Measurements from ENCODE around the gene CACFD1. TPM values are rescaled to one million over a fixed set of nuclear protein-coding genes. Genes with fewer than 3 reads are reported as not detected.

Gene CACFD1
- total RNA-seq, 1 experiment from 2014 or later, result 7.5 TPM

DNA sequence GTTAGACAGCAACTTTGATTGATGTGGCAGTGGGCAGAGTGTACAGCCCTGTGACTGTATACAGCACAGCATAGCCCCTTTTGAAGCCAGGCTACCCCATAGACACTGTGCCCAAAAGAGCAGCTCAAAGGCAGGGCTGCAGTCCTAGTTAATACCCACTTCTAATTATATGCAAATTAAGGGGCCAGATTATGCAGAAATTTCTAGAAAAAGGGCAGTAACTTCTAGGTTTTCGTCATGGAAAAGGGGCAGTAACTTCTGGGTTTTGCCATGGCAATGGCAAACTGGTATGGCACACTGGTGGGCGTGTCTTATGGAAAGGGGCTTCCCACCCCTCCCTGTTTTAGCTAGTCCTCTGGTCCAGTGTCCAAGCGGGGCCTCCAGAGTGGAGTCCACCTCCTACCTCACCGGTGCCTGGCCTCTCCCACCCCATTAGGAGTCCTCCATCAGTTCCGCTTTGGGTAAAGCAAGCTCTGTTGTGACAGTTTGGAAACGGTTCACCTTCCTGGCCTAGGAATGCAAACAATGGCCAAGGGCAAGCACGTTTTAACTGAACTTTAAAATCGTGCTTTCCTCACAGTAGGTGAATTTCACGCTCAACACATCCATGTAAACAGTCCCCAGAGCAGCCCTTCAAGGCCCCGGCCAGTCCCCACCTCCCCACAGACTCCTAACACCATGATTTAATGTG is 32.0 kb upstream of the CACFD1 start:
- no peak overlapping the region for H3K4me2 ChIP-seq (ENCODE audit: low read length)
- no peak for TF ChIP-seq EZH2phosphoT487 (IDR thresholded peaks at IDR 0.05; ENCODE audit: borderline replicate concordance, low read length)
- TF ChIP-seq EZH2 (IDR thresholded peaks at IDR 0.05; ENCODE audit: low read length, unreplicated experiment), result no peak
- TF ChIP-seq, protein P1, sequence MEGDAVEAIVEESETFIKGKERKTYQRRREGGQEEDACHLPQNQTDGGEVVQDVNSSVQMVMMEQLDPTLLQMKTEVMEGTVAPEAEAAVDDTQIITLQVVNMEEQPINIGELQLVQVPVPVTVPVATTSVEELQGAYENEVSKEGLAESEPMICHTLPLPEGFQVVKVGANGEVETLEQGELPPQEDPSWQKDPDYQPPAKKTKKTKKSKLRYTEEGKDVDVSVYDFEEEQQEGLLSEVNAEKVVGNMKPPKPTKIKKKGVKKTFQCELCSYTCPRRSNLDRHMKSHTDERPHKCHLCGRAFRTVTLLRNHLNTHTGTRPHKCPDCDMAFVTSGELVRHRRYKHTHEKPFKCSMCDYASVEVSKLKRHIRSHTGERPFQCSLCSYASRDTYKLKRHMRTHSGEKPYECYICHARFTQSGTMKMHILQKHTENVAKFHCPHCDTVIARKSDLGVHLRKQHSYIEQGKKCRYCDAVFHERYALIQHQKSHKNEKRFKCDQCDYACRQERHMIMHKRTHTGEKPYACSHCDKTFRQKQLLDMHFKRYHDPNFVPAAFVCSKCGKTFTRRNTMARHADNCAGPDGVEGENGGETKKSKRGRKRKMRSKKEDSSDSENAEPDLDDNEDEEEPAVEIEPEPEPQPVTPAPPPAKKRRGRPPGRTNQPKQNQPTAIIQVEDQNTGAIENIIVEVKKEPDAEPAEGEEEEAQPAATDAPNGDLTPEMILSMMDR (conservative IDR thresholded peaks at IDR 0.05; ENCODE audit: low read depth, low read length), result no peak
- POLR2A ChIA-PET (ENCODE audit: unreplicated experiment), result interaction anchor here (0.7 kb wide), 1 partner anchor 15 kb away, joined by 3 read pairs; no protein-coding TSS in a partner anchor

DNA sequence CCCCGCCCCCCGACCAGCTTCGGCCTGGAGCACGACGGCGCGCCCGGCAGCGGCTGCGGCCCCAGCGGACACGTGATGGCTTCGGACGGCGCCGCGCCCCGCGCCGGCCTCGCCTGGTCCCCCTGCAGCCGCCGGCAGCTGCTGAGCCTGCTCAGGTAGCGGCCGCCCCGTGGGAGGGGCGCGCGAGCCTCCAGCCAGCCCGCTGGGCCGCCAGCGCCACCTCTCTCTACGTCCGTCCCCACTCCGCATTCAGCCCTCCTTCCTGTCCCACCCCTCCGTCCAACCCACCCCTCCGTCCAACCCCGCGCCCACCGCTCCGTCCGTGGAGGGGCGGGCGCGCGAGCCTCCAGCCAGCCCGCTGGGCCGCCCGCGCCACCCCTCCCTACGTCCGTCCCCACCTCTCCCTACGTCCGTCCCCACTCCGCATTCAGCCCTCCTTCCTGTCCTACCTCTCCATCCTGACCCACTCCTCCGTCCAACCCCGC is 31.1 kb upstream of the CACFD1 start:
- no peak overlapping the region for H3K27ac ChIP-seq (ENCODE audit: low read length)
- no peak overlapping the region for H3K4me2 ChIP-seq (ENCODE audit: low read length)
- no peaks in the 10 kb centered on the region for H3K9me2 ChIP-seq (replicated peaks; ENCODE audit: low read length)
- no peaks in the 10 kb centered on the region for H4K20me1 ChIP-seq (ENCODE audit: low read length)
- DNase-seq (no peak), ATAC-seq (no peak)
- ChIA-PET POLR2A (ENCODE audit: unreplicated experiment) (no interaction called here), CTCF (no interaction called here)
- H2AFZ ChIP-seq (ENCODE audit: low read length), result no peak overlapping the region
- TF ChIP-seq EZH2phosphoT487 (IDR thresholded peaks at IDR 0.05; ENCODE audit: borderline replicate concordance, low read length), result no peak
- no TSS peak for BruUV-seq (replicated peaks)
- H3K36me3 ChIP-seq (ENCODE audit: low read depth, low read length), result no peaks in the 10 kb centered on the region
- H3K4me1 ChIP-seq (ENCODE audit: insufficient read depth, low read length), result no peaks in the 10 kb centered on the region
- H3F3A ChIP-seq (ENCODE audit: low read length, unreplicated experiment), result no peaks in the 10 kb centered on the region
- H3K27me3 ChIP-seq (ENCODE audit: low read length), result no peaks in the 10 kb centered on the region
- H3K4me3 ChIP-seq (ENCODE audit: low read length), result no peak overlapping the region
- H3K9me3 ChIP-seq (ENCODE audit: low read length), result no peaks in the 10 kb centered on the region
- H3K9ac ChIP-seq (ENCODE audit: low read length), result no peak overlapping the region
- H3K79me2 ChIP-seq (ENCODE audit: low read length), result no peaks in the 10 kb centered on the region
- intact Hi-C loops (cut with micrococcal nuclease), result no loop called here

More for the DNA sequence above, 32.0 kb upstream of the CACFD1 start:
- Histone ChIP-seq H3K4me1 (ENCODE audit: insufficient read depth, low read length) (no peaks in the 10 kb centered on the region), H3K27me3 (ENCODE audit: low read length) (no peaks in the 10 kb centered on the region), H3K4me3 (ENCODE audit: low read length) (no peak overlapping the region), H3K79me2 (ENCODE audit: low read length) (no peaks in the 10 kb centered on the region), H3K27ac (ENCODE audit: low read length) (no peak overlapping the region), H3K36me3 (ENCODE audit: low read depth, low read length) (no peaks in the 10 kb centered on the region), H3F3A (ENCODE audit: low read length, unreplicated experiment) (no peaks in the 10 kb centered on the region), H4K20me1 (ENCODE audit: low read length) (no peaks in the 10 kb centered on the region), H3K9ac (ENCODE audit: low read length) (no peak overlapping the region), H2AFZ (ENCODE audit: low read length) (no peak overlapping the region), H3K9me2 (replicated peaks; ENCODE audit: low read length) (no peaks in the 10 kb centered on the region), H3K9me3 (ENCODE audit: low read length) (no peaks in the 10 kb centered on the region)
- no TSS peak for BruUV-seq (replicated peaks)
- ATAC-seq (no peak), DNase-seq (no peak)
- CTCF ChIA-PET, result no interaction called here
- intact Hi-C loops (cut with micrococcal nuclease), result no loop called here

DNA sequence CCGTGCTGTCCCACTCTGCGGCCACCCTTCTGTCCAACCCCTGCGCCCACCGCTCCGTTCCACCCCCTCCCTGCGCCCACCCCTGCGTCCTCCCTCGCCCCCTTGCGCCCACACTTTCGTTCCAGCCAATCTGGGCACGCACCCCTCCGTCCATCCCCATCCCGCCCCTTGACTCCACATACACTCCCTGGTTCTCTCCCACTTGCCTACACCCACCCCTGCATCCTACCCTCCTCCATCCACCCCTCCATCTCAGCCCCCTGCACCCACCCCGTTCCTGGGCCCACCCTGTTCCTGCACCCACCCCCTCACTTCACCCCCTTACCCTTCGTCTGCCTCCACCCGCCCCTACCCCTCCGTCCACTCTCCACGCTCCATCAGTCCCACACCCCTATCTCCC is 30.6 kb upstream of the CACFD1 start:
- intact Hi-C loops (cut with micrococcal nuclease), result no loop called here

More for the DNA sequence above, 30.6 kb upstream of the CACFD1 start:
- ChIA-PET CTCF (no interaction called here), POLR2A (ENCODE audit: unreplicated experiment) (no interaction called here)
- Histone ChIP-seq H3K27me3 (ENCODE audit: low read length) (no peaks in the 10 kb centered on the region), H3F3A (ENCODE audit: low read length, unreplicated experiment) (no peaks in the 10 kb centered on the region), H3K79me2 (ENCODE audit: low read length) (no peaks in the 10 kb centered on the region), H2AFZ (ENCODE audit: low read length) (no peak overlapping the region), H3K9me2 (replicated peaks; ENCODE audit: low read length) (no peaks in the 10 kb centered on the region), H4K20me1 (ENCODE audit: low read length) (no peaks in the 10 kb centered on the region), H3K9ac (ENCODE audit: low read length) (no peak overlapping the region), H3K27ac (ENCODE audit: low read length) (no peak overlapping the region), H3K36me3 (ENCODE audit: low read depth, low read length) (no peaks in the 10 kb centered on the region), H3K4me3 (ENCODE audit: low read length) (no peak overlapping the region), H3K4me1 (ENCODE audit: insufficient read depth, low read length) (no peaks in the 10 kb centered on the region), H3K4me2 (ENCODE audit: low read length) (no peak overlapping the region), H3K9me3 (ENCODE audit: low read length) (no peaks in the 10 kb centered on the region)
- no peak for DNase-seq
- no TSS peak for BruUV-seq (replicated peaks)
- ATAC-seq, result no peak
- TF ChIP-seq, protein P1 (conservative IDR thresholded peaks at IDR 0.05; ENCODE audit: low read depth, low read length), result no peak
- no peak for TF ChIP-seq EZH2 (IDR thresholded peaks at IDR 0.05; ENCODE audit: low read length, unreplicated experiment)
- no peak for TF ChIP-seq EZH2phosphoT487 (IDR thresholded peaks at IDR 0.05; ENCODE audit: borderline replicate concordance, low read length)
